ENCODE results near the gene TUBAL3.

- TF ChIP-seq, protein P1, sequence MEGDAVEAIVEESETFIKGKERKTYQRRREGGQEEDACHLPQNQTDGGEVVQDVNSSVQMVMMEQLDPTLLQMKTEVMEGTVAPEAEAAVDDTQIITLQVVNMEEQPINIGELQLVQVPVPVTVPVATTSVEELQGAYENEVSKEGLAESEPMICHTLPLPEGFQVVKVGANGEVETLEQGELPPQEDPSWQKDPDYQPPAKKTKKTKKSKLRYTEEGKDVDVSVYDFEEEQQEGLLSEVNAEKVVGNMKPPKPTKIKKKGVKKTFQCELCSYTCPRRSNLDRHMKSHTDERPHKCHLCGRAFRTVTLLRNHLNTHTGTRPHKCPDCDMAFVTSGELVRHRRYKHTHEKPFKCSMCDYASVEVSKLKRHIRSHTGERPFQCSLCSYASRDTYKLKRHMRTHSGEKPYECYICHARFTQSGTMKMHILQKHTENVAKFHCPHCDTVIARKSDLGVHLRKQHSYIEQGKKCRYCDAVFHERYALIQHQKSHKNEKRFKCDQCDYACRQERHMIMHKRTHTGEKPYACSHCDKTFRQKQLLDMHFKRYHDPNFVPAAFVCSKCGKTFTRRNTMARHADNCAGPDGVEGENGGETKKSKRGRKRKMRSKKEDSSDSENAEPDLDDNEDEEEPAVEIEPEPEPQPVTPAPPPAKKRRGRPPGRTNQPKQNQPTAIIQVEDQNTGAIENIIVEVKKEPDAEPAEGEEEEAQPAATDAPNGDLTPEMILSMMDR (IDR thresholded peaks at IDR 0.05) = no peak
- no peak for TF ChIP-seq GABPA (IDR thresholded peaks at IDR 0.05; ENCODE audit: low read depth)
- no peak for TF ChIP-seq POLR2AphosphoS5 (IDR thresholded peaks at IDR 0.05; ENCODE audit: low read depth, low read length)
- TF ChIP-seq MEF2A (IDR thresholded peaks at IDR 0.05; ENCODE audit: borderline replicate concordance, low read depth) = no peak
- TF ChIP-seq, protein P2, sequence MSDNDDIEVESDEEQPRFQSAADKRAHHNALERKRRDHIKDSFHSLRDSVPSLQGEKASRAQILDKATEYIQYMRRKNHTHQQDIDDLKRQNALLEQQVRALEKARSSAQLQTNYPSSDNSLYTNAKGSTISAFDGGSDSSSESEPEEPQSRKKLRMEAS (IDR thresholded peaks at IDR 0.05; ENCODE audit: low read depth) = no peak
- no peak for TF ChIP-seq USF2 (IDR thresholded peaks at IDR 0.05; ENCODE audit: borderline replicate concordance, low read depth, low read length)
- no peak for TF ChIP-seq GATA2 (CRISPR knock-in tag; IDR thresholded peaks at IDR 0.05)
- no peak for TF ChIP-seq RFX5 (IDR thresholded peaks at IDR 0.05; ENCODE audit: low read length)
- TF ChIP-seq TCF12 (IDR thresholded peaks at IDR 0.05) = no peak
These were observed 45.2 kb upstream of the TUBAL3 start for GRCh38 chr10:5449823-5450222.

Data from SK-N-SH (cell line).